Measurements from ENCODE around the gene SAMD14. TPM values are rescaled to one million over a fixed set of nuclear protein-coding genes. Genes with fewer than 3 reads are reported as not detected.

Gene SAMD14
- total RNA-seq, 1 donor from 2014 or later, result 2.5 TPM

- DNase-seq (ENCODE audit: low spot score), result peak; percentile 88
- ATAC-seq, result peak; percentile 84
- intact Hi-C loops (cut with DNase I), result no loop called here
Measured at GRCh38 chr17:50139950-50140885, 10.3 kb upstream of the SAMD14 start.

GRCh38 chr17:50139185-50139783, 9.3 kb upstream of the SAMD14 start:
- intact Hi-C loops (cut with DNase I), result no loop called here
- ATAC-seq, result no peak

GRCh38 chr17:50137042-50137441, 7.1 kb upstream of the SAMD14 start:
- intact Hi-C loops (cut with DNase I), result no loop called here
- DNase-seq (ENCODE audit: low spot score) (no peak), ATAC-seq (no peak)

More at GRCh38 chr17:50139185-50139783, 9.3 kb upstream of the SAMD14 start:
- DNase-seq (ENCODE audit: low spot score), result no peak

- no peak for ATAC-seq
- DNase-seq (ENCODE audit: low spot score), result no peak
- intact Hi-C loops (cut with DNase I), result no loop called here
Measured at GRCh38 chr17:50136096-50136687, 6.2 kb upstream of the SAMD14 start.

- intact Hi-C loops (cut with DNase I), result no loop called here
- ATAC-seq (no peak), DNase-seq (ENCODE audit: low spot score) (no peak)
Measured at GRCh38 chr17:50135316-50136095, 5.5 kb upstream of the SAMD14 start.

- DNase-seq (ENCODE audit: low spot score) (no peak), ATAC-seq (no peak)
- intact Hi-C loops (cut with DNase I), result no loop called here
Measured at GRCh38 chr17:50134206-50135110, 4.5 kb upstream of the SAMD14 start.

- intact Hi-C loops (cut with DNase I), result no loop called here
- DNase-seq (ENCODE audit: low spot score) (no peak), ATAC-seq (peak; percentile 13)
Measured at GRCh38 chr17:50133769-50134099, 3.8 kb upstream of the SAMD14 start.

- DNase-seq (ENCODE audit: low spot score) (no peak), ATAC-seq (peak; percentile 1)
- intact Hi-C loops (cut with DNase I), result no loop called here
Measured at GRCh38 chr17:50133028-50133768, 3.2 kb upstream of the SAMD14 start.

- intact Hi-C loops (cut with DNase I), result no loop called here
- ATAC-seq (no peak), DNase-seq (ENCODE audit: low spot score) (no peak)
Measured at GRCh38 chr17:50132104-50132794, 2.3 kb upstream of the SAMD14 start.

- DNase-seq (ENCODE audit: low spot score) (no peak), ATAC-seq (no peak)
- intact Hi-C loops (cut with DNase I), result no loop called here
Measured at GRCh38 chr17:50130559-50131305, 772 bp upstream of the SAMD14 start.

- peak; percentile 9 for ATAC-seq
- intact Hi-C loops (cut with DNase I), result no loop called here
- DNase-seq (ENCODE audit: low spot score), result no peak
Measured at GRCh38 chr17:50129353-50129727, 620 bp downstream of the SAMD14 start.

- intact Hi-C loops (cut with DNase I), result no loop called here
- ATAC-seq (peak; percentile 16), DNase-seq (ENCODE audit: low spot score) (no peak)
Measured at GRCh38 chr17:50128441-50129352, 1.3 kb downstream of the SAMD14 start.

GRCh38 chr17:50127697-50128361, 2.1 kb downstream of the SAMD14 start:
- DNase-seq (ENCODE audit: low spot score) (no peak), ATAC-seq (no peak)
- intact Hi-C loops (cut with DNase I), result no loop called here

- intact Hi-C loops (cut with DNase I), result no loop called here
- ATAC-seq (no peak), DNase-seq (ENCODE audit: low spot score) (no peak)
Measured at GRCh38 chr17:50125420-50125997, 4.5 kb downstream of the SAMD14 start.
